T47D (cell line): Measurements from ENCODE around the gene RHBG.
A peak's percentile ranks its signal among the peaks of the same experiment; 100 is the strongest.

ENCODE experiments used
- DNase-seq, 2 experiments: peaks; one replicate each; pipeline versions ENCODE4 v3.0.0 to v3.0.0-alpha.2; 2011 to 2012; ENCODE audit warnings: low read depth in 1 of 2, low spot score in 1 of 2
- JUND ChIP-seq: IDR thresholded peaks from 2 replicates; pipeline ENCODE4 v1.6.1; 2012; ENCODE audit warnings: low read depth
- in situ Hi-C: cut with HindIII; loops from 2 replicates; pipeline ENCODE4 v1.10.0; 2016; ENCODE audit warnings: low sequenced_read_pairs, low pct_unique_long_range_greater_than_20kb

The RHBG gene

DNA sequence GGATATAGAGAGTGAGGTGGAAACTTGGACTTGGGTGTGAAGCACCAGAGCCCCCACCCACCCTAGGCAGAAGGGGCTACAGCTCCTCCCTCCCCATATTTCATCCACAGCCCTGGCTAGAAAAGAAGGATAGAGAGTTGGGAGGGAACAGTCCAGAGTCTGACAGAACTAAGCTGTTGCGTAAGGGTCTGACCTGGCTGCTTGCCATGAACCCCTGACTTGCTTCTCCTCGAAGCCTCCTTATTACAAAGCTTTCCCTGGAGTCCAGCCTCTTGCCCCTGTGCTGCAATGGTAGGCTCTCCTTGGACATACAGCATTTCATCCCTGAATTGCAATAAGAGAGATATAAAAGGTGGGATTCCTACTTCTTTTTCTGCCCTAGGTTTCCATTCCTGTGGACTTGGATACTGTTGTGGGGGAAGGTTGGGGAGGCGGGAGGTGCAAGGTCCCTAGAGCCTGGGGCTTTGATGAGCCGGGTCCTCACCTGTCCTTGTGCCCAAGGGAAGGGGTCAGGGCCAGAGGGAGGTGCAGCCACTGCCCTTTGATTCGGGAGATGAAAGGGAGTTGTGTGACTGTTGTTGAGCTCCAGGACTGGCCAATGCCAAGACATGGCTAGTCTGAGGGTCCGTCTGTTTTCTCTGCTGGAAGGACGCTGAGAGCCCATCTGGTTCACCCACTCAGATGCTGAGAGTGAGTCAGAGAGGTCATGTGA is 2.7 kb downstream of the RHBG start:
- in situ Hi-C loops = no loop called here
- no peak for DNase-seq
- TF ChIP-seq JUND = no peak

DNA sequence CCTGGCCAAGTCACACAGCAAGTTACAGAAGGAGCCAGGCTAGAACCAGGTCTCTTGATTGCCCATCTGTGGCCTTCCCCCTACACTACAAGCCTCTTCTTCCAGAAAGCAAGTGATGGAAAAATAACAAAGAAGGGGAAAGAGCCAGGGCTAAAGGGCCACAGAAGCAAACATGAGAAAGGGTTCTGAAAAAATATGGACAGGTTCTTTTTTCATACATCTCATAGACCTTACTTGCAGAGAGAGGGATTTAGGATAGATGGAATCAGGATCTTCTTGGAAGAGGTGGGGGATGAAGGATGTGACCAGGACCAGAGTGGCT is 3.2 kb downstream of the RHBG start:
- no peak for DNase-seq
- in situ Hi-C loops = no loop called here
- TF ChIP-seq JUND = no peak

DNA sequence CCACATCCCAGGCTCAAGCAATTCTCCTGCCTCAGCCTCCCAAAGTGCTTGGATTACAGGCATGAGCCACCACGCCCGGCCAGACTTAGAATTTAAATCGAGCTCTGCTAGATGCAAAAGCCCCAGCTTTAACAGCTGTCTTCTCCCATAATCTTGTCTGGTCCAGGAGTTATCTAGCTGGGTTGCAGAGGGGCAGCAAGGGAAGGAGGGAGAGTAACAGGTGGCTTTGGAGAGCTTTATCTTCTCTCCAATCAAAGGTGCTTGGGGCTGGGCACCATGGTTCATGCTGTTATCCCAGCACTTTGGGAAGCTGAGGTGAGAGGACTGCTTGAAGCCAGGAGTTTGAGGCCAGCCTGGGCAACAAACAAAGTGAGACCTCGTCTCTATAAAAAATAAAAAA is 3.9 kb downstream of the RHBG start:
- in situ Hi-C loops = no loop called here

DNA sequence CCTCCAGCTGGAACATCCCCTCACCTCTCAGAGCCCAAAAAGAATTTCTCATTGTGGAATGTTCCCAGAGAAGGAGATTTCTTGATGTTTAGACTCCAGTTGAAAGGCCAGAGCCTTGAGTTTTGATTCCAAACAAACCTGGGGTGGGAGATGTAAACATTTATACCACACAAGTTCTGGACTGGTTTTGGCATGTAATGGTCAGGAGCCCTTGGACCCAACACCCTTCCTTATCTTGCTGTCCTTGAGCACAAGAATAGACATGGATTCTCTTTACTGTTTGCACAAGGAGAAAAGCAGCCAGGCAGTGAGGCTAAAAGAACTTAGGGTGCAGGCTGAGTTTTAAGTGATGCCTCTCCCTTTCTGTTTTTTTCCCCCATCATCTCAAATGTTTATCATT is 4.5 kb downstream of the RHBG start:
- TF ChIP-seq JUND = no peak
- in situ Hi-C loops = no loop called here
- DNase-seq = no peak

More for the DNA sequence above, 3.9 kb downstream of the RHBG start:
- DNase-seq = no peak
- TF ChIP-seq JUND = no peak

DNA sequence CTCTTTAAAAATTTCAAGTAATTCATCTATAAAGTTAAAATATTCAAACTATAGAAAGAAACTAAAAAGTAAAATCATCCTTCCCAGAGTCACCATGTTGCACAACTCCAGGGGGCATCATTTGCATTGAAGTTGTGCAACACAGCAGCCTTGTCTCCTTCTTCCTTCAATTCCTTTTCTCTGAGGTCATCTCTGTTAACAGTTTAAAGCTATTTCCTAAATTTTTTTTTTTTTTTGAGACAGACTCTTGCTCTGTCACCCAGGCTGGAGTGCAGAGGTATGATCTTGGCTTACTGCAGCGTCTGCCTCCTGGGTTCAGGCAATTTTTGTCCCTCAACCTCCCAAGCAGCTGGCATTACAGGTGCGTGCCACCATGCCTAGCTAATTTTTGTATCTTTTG is 7.1 kb downstream of the RHBG start:
- DNase-seq = no peak
- in situ Hi-C loops = no loop called here
- no peak for TF ChIP-seq JUND

DNA sequence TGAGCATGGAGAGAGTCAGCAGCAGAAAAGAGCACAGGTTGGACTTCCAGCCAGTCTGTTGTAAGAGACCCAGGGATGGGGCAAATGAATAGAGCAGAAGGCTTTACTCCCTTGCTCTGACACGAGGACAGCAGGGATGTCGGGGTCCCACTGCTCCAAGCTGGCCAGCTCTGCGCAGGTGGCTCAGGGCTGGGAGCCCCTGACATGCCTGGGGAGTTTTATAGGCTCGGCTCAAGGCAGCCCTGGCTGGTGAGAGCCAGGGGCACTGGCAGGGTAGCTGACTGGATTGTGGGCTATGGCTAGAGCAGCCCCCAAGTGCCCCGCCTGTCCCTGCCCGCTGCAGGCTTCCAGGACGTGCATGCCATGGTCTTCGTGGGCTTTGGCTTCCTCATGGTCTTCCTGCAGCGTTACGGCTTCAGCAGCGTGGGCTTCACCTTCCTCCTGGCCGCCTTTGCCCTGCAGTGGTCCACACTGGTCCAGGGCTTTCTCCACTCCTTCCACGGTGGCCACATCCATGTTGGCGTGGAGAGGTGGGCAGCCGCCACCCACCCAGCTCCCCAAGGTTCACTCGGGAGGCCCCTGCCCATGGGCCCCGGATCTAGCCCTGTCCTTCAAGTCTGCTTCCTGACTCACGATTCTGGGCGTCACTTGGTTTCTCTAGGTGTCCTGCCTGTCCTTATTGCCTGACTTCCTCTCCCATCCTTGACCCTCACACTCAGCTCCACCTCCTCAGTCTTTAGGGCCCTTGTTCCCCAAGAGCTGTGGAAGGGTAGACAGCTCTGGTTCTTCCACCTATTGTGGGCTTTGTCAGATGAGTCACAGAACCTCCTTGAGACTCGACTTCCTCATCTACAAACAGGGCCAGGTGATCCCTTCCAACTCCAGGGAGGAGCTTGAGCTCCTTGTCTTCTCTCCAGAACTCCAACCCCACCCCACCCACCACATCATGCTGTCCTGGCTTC is 8.2 kb downstream of the RHBG start:
- no peak for DNase-seq
- no peak for TF ChIP-seq JUND
- in situ Hi-C loops = no loop called here

DNA sequence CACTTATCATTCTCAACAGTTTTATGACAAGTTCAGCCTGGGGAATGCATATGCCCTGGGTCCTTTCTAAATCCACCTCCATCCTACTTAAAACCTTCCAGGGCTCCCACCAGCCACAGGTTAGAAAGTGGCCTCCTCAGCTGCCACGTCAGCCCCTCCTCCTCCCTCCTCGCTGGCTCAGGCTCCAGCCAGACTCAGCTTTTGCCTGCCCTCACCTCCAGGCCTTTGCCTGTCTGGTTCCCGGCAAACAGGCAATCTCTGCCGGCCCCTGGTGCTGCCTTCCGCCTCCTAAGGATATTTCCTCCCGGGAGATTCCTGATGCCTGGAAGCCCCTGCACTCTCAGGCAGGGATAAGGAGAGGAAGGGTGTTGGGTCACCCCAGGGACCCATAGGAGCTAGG is 9.5 kb downstream of the RHBG start:
- in situ Hi-C loops = no loop called here
- TF ChIP-seq JUND = no peak
- no peak for DNase-seq

DNA sequence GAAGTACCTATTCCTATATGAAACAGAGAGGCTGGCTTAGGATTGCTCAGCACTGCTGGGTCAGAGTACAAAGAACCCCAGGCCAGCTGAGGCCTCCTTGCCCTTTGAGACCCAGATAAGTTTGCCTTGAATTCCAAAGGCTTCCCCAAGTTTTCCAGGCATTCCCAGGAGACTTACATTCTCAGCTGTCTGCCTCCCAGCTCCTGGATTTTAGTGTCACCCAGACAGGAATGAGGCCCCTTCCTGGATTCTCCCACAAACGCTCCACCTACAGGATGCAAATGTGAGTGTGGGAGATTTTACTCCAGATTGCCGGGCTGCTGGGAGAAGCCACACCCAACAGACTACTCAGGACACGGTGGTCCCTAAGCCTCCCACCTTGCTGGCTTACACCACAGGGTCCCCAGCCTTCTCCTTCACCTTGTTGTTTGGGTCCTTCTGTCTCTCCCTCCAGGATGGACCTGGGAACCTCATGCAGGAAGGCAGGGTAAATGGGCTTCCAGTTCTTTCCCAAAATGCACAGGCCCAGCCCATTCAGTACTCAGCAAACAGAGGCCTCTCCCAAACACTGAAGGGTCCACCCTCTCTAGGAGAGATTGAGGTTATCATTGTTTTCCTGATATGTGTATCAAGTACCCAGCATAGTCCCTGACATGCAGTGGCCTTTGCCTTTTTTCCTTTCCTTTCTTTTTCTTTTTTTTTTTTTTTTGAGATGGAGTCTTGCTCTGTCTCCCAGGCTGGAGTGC is 10.6 kb downstream of the RHBG start:
- TF ChIP-seq JUND = no peak
- in situ Hi-C loops = no loop called here
- peak in 1 of 2 experiments; percentile 66 for DNase-seq

DNA sequence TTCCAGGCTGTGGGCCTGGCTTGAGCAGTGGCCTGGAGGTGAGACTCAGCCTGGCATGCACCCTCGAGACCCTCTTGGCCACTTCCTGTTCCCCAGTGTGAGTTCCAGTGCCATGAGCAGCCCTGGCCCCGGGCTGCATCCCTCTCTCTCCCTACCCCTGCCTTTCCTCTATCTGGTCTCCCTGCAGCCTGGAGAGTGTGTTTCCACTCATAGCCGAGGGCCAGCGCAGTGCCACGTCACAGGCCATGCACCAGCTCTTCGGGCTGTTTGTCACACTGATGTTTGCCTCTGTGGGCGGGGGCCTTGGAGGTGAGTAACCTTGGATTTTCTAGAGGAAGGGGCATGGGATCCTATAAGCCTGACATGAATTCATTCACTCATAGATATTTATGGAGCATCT is 13.6 kb downstream of the RHBG start:
- no peak for DNase-seq
- TF ChIP-seq JUND = no peak
- in situ Hi-C loops = no loop called here

DNA sequence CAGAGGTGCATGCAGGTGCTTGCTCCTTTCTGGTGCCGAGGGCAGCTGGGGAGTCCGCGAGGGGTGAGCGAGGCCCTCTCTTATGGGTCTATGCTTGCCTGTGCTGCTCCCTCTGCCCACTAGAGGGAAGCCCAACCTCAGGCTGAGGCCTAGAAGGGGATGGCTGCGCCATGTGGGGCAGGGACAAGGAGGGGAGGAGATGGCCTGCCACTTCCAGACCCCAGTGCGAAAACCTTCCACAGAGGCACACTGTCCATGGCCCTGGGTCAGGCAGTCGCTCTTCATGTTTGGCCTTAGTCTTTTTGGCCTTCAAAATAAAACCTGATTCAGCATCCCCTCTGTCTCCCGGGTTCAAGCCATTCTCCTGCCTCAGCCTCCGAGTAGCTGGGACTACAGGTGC is 14.0 kb downstream of the RHBG start:
- in situ Hi-C loops = no loop called here
- no peak for TF ChIP-seq JUND
- DNase-seq = peak; percentile 76 to 91

DNA sequence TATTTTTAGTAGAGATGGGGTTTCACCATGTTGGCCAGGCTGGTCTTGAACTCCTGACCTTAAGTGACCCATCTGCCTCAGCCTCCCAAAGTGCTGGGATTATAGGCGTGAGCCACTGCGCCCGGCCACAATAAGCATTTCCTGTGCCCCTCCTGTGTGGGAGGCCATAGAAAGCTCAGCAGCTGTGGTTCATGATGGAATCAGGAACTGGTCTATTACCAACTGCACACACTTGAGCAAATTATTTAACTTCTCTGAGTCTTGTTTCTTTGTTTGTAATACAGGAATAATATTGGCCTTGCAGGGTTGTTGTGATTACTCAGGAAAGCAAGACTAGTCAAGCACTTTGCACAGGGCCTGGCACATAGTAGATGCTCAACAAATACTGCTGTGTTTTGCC is 15.0 kb downstream of the RHBG start:
- DNase-seq = no peak
- no peak for TF ChIP-seq JUND
- in situ Hi-C loops = no loop called here

DNA sequence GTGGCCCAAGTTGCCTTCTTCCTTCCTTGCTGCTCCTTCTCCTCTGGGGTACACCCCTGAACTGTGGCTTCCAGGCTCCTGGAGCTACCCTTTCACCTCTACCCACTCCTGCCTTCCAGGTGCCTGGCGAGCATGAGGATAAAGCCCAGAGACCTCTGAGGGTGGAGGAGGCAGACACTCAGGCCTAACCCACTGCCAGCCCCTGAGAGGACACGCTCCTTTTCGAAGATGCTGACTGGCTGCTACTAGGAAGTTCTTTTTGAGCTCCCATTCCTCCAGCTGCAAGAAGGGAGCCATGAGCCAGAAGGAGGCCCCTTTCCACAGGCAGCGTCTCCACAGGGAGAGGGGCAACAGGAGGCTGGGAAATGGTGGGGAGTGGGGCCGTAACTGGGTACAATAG is 15.6 kb downstream of the RHBG start:
- TF ChIP-seq JUND = no peak
- DNase-seq = no peak
- in situ Hi-C loops = no loop called here
